Osteoblast (primary cell): ENCODE data around the gene NOP14. TPM values are rescaled to one million over a fixed set of nuclear protein-coding genes. Genes with fewer than 3 reads are reported as not detected.

Source experiments
- DNase-seq: peaks from one replicate; pipeline ENCODE4 v3.0.0; 2011; ENCODE audit warnings: low spot score, mixed read lengths; ENCODE audit not compliant: insufficient read length; ENCODE audit errors: missing footprints
- H2AFZ ChIP-seq: 2 replicates; pipeline ENCODE4 v1.6.0; 2011; ENCODE audit warnings: mild to moderate bottlenecking, low read length
- H3K27ac ChIP-seq: 2 replicates; pipeline ENCODE4 v1.5.1; 2011; ENCODE audit warnings: mild to moderate bottlenecking, low read depth, low read length, moderate library complexity
- H3K27me3 ChIP-seq: 2 replicates; pipeline ENCODE4 v1.6.0; 2012; ENCODE audit warnings: mild to moderate bottlenecking, control low read depth, inconsistent platforms, low read length, moderate library complexity; ENCODE audit not compliant: insufficient read depth
- H3K36me3 ChIP-seq: 2 replicates; pipeline ENCODE4 v1.5.1; 2011; ENCODE audit warnings: mild to moderate bottlenecking, low read length, control low read depth, moderate library complexity; ENCODE audit not compliant: insufficient read depth
- H3K4me1 ChIP-seq: 2 replicates; pipeline ENCODE4 v1.5.1; 2011; ENCODE audit warnings: mild to moderate bottlenecking, low read length, control low read depth, moderate library complexity; ENCODE audit not compliant: insufficient read depth
- H3K4me2 ChIP-seq: 2 replicates; pipeline ENCODE4 v1.6.0; 2011; ENCODE audit warnings: mild to moderate bottlenecking, low read length; ENCODE audit not compliant: insufficient read depth
- H3K4me3 ChIP-seq: fragments of 200-600 bp; sonication (generic); 3 replicates; pipeline ENCODE4 v1.5.1; 2012; ENCODE audit warnings: mild to moderate bottlenecking, low read length, inconsistent platforms; ENCODE audit not compliant: insufficient read depth
- H3K79me2 ChIP-seq: 2 replicates; pipeline ENCODE4 v1.6.0; 2012; ENCODE audit warnings: mild to moderate bottlenecking, low read length, control low read depth, inconsistent platforms; ENCODE audit not compliant: insufficient read depth
- H3K9me3 ChIP-seq: 2 replicates; pipeline ENCODE4 v1.5.1; 2011; ENCODE audit warnings: low read depth, low read length, control low read depth
- H4K20me1 ChIP-seq: 2 replicates; pipeline ENCODE4 v1.6.0; 2012; ENCODE audit warnings: mild to moderate bottlenecking, low read length, control low read depth; ENCODE audit not compliant: insufficient read depth
- total RNA-seq: library from RNA; depleted of rRNA; stranded (reverse); fragments of >200 nt; gene quantifications from 2 replicates; pipeline ENCODE4 v1.2.3, GENCODE V29; 2012
- TF ChIP-seq, protein P1 (sequence below): IDR thresholded peaks from 2 replicates; pipeline ENCODE4 v1.5.1; 2011; ENCODE audit warnings: mild to moderate bottlenecking, low read depth, low read length, moderate library complexity; ENCODE audit errors: extremely low read depth

NOP14 gene
- total RNA-seq, 1 donor = 30.0 TPM

DNA sequence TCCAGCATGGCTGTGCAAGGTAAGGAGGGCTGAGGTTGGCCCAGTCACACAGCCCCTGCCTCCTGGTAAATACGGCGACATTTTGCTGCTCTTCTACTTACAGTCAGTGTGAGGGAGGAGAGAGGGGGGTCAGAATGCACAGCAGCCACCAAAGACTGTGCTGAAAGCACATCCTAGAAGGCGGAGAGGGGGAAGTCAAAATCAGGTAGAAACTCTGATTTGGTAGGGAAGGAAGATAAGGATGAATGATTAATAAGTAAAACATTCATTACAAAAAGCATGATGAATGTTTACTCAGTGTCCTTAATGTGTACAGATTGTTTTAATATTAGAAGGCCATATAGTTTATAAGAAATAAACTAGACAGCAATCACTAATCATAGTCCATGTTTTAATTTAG lies 62.0 kb downstream of the NOP14 start:
- Histone ChIP-seq H4K20me1 (peaks cover 4% of the 10 kb centered on the region), H3K9me3 (no peaks in the 10 kb centered on the region), H3K27me3 (no peaks in the 10 kb centered on the region), H3K4me3 (no peak overlapping the region), H3K4me1 (no peaks in the 10 kb centered on the region), H3K79me2 (peaks cover 15% of the 10 kb centered on the region), H3K4me2 (no peak overlapping the region), H3K27ac (no peak overlapping the region), H3K36me3 (peaks cover 76% of the 10 kb centered on the region), H2AFZ (no peak overlapping the region)
- TF ChIP-seq, protein P1, sequence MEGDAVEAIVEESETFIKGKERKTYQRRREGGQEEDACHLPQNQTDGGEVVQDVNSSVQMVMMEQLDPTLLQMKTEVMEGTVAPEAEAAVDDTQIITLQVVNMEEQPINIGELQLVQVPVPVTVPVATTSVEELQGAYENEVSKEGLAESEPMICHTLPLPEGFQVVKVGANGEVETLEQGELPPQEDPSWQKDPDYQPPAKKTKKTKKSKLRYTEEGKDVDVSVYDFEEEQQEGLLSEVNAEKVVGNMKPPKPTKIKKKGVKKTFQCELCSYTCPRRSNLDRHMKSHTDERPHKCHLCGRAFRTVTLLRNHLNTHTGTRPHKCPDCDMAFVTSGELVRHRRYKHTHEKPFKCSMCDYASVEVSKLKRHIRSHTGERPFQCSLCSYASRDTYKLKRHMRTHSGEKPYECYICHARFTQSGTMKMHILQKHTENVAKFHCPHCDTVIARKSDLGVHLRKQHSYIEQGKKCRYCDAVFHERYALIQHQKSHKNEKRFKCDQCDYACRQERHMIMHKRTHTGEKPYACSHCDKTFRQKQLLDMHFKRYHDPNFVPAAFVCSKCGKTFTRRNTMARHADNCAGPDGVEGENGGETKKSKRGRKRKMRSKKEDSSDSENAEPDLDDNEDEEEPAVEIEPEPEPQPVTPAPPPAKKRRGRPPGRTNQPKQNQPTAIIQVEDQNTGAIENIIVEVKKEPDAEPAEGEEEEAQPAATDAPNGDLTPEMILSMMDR = no peak
- no peak for DNase-seq

GRCh38 chr4:2900741-2901140 lies 62.5 kb downstream of the NOP14 start:
- Histone ChIP-seq H4K20me1 (peaks cover 4% of the 10 kb centered on the region), H3K27ac (no peak overlapping the region), H2AFZ (no peak overlapping the region), H3K4me2 (no peak overlapping the region), H3K4me3 (no peak overlapping the region), H3K79me2 (peaks cover 15% of the 10 kb centered on the region), H3K4me1 (no peaks in the 10 kb centered on the region), H3K27me3 (no peaks in the 10 kb centered on the region), H3K9me3 (no peaks in the 10 kb centered on the region), H3K36me3 (peaks cover 73% of the 10 kb centered on the region)
- DNase-seq = no peak
- TF ChIP-seq, protein P1 = no peak

DNA sequence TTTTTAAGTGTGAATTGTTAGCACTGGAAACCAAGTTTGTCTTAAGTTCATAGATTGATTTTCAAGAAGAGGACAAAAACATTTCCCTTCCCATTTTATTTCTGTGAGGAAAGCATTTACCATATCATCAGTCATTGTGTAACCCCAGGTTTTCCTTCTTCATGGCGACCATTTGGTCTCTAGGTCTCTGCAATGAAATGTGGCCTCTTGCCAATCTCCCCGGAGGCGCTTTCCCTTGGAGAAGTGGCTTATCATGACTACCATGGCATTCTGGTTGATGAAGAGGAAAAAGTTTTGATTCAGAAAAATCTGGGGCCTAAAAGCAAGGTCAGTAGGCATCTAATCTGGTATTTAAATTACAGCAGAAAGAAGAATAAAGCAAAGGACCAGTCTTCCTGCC lies 65.2 kb downstream of the NOP14 start:
- H3K36me3 ChIP-seq = peaks cover 67% of the 10 kb centered on the region

GRCh38 chr4:2893772-2894171 lies 69.4 kb downstream of the NOP14 start:
- Histone ChIP-seq H3K36me3 (peaks cover 44% of the 10 kb centered on the region), H4K20me1 (peaks cover 5% of the 10 kb centered on the region), H3K4me3 (no peak overlapping the region), H3K79me2 (peaks cover 43% of the 10 kb centered on the region), H2AFZ (no peak overlapping the region), H3K27me3 (no peaks in the 10 kb centered on the region), H3K27ac (no peak overlapping the region), H3K9me3 (no peaks in the 10 kb centered on the region), H3K4me1 (peaks cover 7% of the 10 kb centered on the region), H3K4me2 (no peak overlapping the region)
- no peak for DNase-seq
- TF ChIP-seq, protein P1 = no peak

More for the DNA sequence above, 65.2 kb downstream of the NOP14 start:
- peaks cover 27% of the 10 kb centered on the region for H3K79me2 ChIP-seq
- H4K20me1 ChIP-seq = no peaks in the 10 kb centered on the region
- DNase-seq = no peak
- H3K4me3 ChIP-seq = no peak overlapping the region
- H3K9me3 ChIP-seq = no peaks in the 10 kb centered on the region
- no peak overlapping the region for H3K27ac ChIP-seq
- no peaks in the 10 kb centered on the region for H3K4me1 ChIP-seq
- TF ChIP-seq, protein P1 = no peak
- no peak overlapping the region for H2AFZ ChIP-seq
- H3K27me3 ChIP-seq = no peaks in the 10 kb centered on the region
- H3K4me2 ChIP-seq = no peak overlapping the region
